ENCODE measurements around the gene TSHZ1.

Gene TSHZ1

DNA sequence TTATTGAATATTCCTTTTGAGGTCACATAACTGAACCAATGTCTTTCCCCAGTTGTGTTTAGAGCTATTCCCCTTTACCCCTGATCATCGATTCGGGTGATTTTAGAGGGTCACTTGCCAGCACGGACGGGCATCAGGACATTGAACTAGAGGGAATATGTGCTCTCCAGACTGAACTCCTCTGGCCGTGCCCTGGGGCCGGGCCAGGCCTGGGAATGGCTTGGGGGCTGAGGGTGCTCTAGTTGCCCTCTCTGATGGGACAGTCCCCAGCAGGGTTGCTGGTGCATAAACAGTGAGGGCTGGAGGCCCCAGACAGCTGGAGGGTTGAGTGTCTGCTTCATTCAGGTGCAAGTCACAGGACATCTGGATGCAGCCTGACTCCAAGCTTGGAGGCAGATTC lies 126.2 kb downstream of the TSHZ1 start:
- TF ChIP-seq, protein P1, sequence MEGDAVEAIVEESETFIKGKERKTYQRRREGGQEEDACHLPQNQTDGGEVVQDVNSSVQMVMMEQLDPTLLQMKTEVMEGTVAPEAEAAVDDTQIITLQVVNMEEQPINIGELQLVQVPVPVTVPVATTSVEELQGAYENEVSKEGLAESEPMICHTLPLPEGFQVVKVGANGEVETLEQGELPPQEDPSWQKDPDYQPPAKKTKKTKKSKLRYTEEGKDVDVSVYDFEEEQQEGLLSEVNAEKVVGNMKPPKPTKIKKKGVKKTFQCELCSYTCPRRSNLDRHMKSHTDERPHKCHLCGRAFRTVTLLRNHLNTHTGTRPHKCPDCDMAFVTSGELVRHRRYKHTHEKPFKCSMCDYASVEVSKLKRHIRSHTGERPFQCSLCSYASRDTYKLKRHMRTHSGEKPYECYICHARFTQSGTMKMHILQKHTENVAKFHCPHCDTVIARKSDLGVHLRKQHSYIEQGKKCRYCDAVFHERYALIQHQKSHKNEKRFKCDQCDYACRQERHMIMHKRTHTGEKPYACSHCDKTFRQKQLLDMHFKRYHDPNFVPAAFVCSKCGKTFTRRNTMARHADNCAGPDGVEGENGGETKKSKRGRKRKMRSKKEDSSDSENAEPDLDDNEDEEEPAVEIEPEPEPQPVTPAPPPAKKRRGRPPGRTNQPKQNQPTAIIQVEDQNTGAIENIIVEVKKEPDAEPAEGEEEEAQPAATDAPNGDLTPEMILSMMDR (conservative IDR thresholded peaks at IDR 0.05; ENCODE audit: control insufficient read depth, insufficient read depth, low read depth, low read length), result no peak
- DNase-seq (ENCODE audit: low read depth), result no peak
- H3K4me3 ChIP-seq (ENCODE audit: control insufficient read depth, low read depth, low read length), result no peak overlapping the region

DNA sequence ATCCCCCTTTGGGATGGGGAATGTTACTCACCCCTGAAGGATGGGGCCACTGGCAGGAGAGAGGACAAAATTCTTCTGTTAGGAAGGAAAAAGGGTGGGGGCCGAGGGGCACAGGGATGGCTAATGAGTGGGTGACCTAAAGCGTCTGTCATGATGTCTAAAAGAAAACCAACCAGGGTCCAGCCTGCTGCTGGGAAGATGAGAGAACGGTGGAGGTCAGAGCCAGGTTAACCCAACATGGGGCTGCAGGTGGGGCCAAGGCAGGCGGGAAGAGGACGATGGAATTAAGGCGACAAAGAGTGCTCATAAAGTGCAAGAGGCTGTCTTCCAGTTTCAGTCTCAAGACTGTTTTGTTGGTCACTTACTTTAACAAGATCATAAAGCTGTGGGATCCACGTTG lies 126.8 kb downstream of the TSHZ1 start:
- TF ChIP-seq, protein P1 (conservative IDR thresholded peaks at IDR 0.05; ENCODE audit: control insufficient read depth, insufficient read depth, low read depth, low read length), result no peak
- DNase-seq (ENCODE audit: low read depth), result no peak
- no peak overlapping the region for H3K4me3 ChIP-seq (ENCODE audit: control insufficient read depth, low read depth, low read length)

DNA sequence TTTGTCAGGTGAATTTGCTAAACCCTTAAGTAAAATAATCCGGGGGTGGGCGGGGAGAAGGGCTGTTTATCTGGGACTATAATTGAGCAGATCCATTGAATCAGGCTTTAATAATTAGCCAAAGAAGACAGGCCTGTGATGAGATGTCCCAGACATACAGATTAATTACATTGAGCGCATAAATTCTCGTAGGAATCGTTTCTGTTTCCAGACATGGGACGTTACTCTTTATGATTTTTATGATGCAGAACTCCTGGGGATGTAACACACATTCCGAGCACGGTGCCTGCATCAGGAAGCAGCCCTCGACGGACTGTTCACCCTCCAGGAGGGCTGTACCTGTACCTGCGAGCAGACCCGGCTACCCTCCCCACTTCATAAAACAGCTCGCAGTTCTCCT lies 128.0 kb downstream of the TSHZ1 start:
- no peak for DNase-seq (ENCODE audit: low read depth)
- H3K4me3 ChIP-seq (ENCODE audit: control insufficient read depth, low read depth, low read length), result no peak overlapping the region
- TF ChIP-seq, protein P1 (conservative IDR thresholded peaks at IDR 0.05; ENCODE audit: control insufficient read depth, insufficient read depth, low read depth, low read length), result no peak

Data from fibroblast of mammary gland (primary cell).